NCI-H510A (cell line): ENCODE measurements around the gene XRCC6.
"Not testable (repeated sequence)": the region's sequence is repeated elsewhere in the genome, so short reads cannot be mapped to it uniquely, and the experiment has no call there.

Source experiments
- DNase-seq: peaks from one replicate; lab custom pipeline; 2025; lab: John Stamatoyannopoulos, UW

The XRCC6 gene

DNA sequence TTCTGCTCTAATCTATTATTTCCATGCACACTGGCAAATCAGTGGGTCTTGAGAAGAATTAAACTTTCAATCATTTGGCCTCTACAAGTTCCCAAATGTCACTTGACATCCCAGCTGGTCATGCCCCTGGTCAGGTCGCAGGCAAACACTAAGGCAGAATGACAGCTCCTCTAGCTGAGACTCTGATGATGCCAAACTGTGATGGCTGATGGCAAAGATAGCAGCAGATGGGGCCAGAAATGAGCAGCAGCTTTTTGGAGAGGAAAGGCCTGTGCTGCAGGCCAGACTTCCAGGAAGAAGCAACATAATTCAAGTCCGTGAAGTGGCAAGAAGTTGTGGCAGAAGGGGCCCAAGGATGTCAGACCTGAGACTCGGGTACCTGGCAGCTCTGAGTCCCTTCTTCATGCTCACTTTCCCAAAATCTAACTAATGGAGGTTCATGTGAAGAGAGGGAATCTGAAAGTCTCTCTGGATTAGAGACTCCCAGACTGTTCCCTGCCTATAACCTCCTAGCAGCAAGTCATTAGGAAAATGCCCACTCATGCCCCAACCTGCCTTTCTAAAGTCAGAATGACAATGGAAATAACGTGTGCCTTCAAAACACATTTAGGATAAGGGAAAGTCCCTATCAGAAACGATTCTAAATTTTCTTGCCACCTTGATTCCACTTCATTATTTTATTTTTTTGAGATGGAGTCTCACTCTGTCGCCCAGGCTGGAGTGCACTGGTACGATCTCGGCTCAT lies 22.0 kb upstream of the XRCC6 start:
- DNase-seq = no peak

DNA sequence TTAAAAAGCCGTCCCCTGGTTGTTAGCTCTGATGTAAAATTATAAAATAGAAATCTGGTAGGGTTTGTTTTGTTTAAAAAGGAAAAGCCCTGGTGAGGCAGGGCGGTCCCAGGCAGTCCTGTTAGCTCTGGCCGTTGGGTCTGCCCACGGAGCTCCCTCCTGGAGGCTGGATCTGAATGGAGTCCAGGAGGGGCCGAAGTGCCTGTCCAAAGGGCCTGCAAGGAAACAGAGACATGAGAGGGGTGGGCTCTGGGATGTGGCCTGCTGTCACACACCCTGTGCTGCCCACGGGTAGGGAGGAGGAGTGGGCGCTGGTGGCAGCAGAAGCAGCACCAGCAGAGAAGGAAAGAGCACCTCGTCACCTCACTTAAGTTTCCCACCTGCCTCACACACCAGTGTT lies 20.1 kb upstream of the XRCC6 start:
- no peak for DNase-seq

DNA sequence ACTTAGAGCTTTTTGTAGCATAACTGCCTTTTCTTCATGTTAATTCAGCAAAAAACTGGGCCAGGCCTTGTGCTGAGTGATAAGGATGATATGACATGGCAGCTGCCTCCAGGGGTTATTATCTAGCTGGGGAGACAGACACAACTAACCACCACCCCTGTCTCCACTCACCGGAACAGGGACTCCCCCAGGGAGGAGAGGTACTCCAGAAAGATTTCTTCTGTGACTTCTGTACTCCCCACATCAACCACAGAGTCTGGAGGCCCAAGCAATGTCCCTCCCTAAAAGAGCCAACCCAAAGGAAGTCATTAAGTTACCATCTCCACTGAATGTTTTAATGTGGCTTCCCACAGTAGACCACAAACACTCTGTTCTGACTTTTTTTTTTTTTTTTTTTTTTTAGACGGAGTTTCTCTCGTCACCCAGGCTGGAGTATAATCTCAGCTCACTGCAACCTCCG lies 17.2 kb upstream of the XRCC6 start:
- no peak for DNase-seq

DNA sequence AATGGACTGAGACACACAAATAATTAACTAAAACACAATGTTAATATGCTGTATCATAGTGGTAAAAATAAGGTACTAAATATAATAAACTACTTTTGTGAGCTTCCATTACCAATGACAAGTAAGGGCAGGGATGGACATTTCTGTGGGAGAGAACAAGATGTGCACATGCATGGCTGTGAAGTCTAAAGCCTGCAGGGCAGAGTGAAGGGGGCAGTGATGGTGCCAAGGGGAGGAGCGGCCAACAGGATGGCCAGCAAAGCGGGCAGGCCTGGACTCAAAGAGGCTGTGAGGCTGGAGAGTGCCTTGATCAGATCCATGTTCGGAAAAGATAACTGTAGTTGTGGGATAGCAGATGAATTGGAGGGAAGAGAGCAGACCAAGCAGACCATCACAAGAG lies 12.7 kb upstream of the XRCC6 start:
- DNase-seq = no peak

DNA sequence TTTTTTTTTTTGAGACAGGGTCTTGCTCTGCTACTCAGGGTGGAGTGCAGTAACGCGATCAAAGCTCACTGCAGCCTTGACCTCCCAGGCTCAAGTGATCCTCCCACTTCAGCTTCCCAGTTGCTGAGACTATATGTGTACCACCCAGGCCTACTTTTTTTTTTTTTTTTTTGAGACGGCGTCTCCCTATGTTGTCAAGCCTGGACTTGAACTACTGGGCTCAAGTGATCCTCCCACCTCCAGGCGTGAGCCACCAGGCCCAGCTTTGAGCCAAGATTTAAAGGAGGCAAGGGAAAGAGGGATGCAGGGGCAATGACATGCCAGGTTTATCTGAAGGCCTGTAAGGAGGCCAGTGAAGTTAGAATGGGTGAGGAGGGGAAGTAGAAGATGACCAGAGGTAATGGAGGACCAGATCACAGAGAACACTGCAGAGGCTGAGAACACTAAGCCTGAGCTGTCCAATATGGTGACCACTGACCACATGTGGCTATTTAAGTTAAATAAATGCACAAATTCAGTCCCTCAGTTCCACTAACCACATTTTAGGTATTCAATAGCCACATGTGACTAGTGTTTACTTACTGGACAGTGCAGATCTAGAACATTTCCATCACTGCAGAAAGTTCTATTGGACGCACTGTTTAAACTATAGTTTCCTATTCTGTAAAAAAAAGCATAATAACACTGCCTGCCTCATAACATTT lies 8.3 kb upstream of the XRCC6 start:
- DNase-seq = no peak

DNA sequence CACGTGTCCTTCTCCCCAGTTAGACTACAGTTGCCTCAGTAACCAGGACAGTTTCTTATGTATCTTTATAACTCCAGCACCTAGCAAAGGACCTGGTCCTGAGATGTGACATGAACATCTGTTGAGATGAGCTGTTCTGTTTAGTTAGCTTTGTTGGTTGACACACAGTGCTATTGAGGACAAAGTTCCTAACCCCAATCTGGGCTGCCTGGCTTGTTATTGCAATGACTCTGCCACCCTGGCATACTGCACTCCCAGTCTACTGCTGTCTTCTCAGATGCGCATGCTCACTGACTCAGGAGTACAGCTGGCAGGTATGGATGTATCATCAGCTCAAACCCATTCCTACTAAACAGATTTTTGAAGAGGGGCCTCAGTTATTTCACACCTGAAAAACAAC lies 7.6 kb upstream of the XRCC6 start:
- no peak for DNase-seq

DNA sequence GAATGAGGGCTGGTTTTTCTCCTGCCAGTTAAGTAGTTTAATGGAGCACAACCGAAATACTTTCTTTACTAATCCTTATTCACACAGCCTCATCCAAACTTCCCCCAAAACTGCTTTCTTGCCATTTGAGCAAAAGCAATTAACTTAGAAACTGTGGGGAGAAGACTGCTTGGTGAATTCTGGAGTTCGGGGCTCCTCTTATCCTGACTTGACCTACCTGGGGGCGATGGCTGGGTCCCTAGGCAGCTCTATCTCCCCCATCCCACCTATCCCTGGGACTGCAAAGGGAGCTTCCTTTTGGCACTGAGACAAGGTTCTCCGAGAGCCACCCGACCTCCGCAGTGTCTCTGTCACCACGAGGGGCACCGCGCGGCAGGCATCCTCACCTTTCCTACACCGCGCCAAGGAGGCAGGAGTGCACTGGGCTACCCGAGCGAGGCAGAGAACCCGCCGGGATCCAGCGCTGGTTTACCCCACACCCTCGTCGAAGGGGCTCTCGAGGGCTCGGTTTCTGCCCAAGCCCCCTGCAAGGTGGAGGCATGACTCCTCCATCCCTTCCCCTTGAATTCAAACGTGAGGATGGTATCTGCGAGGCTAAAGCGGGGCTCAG lies 1.0 kb upstream of the XRCC6 start:
- no peak for DNase-seq

DNA sequence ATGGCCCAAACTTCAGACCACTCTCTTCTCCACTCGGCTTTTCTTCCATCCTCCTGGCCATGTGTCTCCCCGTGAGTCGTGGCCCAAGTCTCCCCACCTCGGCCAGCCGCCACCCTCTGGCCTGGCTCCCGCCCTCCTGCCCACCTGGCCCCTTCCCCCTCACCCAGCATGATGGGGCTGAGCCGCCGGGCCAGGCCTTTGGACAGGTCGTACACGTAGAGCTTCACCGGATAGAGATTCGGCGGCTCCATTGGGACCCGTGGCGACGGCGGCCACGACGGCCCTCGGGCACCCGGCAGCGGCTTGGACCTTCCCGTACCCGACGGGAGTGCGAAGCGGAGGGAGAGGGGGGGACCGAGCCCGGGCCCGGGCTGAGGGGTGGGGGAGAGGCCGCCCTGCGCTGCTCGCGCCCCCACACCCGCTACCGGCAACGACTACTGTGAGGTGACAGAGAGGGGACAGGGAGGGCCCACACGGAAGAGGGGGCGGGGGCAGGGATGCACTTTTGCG lies 451 bp upstream of the XRCC6 start, which contains the start of gene DESI1:
Gene DESI1, minus strand, starts transcription at position 455 of the 510 bp plus-strand sequence. Its CDS starts 204 bp downstream, at position 251.
- peak; percentile 20 for DNase-seq

DNA sequence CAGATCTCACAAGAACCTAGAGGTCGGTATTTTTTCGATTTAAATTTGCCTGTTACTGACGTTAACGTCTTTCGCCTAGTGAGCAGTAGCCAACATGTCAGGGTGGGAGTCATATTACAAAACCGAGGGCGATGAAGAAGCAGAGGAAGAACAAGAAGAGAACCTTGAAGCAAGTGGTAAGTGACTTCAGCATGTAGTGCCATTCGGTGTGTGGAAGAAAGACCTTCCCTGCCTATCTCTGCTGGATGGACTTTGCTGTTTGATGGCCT lies 750 bp downstream of the XRCC6 start:
- no peak for DNase-seq

DNA sequence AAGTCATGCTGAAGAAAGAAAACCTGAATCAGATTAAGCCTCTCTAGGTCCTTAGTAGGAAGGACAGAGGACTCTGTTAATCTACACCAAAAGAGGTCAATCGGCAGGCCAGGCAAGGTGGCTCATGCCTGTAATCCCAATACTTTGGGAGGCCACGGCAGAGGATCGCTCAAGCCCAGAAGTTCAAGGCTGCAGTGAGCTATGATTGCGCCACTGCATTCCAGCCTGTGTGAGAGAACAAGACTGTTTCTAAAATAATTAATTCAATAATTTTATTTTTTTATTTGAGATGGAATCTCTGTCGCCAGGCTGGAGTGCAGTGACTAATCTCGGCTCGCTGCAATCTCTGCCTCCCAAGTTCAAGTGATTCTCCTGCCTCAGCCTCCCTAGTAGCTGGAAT lies 4.5 kb downstream of the XRCC6 start:
- no peak for DNase-seq

DNA sequence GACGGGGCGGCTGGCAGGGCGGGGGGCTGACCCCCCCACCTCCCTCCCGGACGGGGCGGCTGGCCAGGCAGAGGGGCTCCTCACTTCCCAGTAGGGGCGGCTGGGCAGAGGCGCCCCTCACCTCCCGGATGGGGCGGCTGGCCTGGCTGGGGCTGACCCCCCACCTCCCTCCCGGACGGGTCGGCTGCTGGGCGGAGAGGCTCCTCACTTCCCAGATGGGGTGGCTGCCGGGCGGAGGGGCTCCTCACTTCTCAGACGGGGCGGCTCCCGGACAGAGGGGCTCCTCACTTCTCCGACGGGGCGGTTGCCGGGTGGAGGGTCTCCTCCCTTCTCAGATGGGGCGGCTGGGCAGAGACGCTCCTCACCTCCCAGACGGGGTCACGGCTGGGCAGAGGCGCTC lies 10.0 kb downstream of the XRCC6 start:
- not testable (repeated sequence) for DNase-seq

DNA sequence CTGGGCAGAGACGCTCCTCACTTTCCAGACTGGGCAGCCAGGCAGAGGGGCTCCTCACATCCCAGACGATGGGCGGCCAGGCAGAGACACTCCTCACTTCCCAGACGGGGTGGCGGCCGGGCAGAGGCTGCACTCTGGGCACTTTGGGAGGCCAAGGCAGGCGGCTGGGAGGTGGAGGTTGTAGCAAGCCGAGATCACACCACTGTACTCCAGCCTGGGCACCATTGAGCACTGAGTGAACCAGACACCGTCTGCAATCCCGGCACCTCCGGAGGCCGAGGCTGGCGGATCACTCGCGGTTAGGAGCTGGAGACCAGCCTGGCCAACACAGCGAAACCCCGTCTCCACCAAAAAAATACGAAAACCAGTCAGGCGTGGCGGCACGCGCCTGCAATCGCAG lies 10.5 kb downstream of the XRCC6 start:
- DNase-seq = not testable (repeated sequence)

DNA sequence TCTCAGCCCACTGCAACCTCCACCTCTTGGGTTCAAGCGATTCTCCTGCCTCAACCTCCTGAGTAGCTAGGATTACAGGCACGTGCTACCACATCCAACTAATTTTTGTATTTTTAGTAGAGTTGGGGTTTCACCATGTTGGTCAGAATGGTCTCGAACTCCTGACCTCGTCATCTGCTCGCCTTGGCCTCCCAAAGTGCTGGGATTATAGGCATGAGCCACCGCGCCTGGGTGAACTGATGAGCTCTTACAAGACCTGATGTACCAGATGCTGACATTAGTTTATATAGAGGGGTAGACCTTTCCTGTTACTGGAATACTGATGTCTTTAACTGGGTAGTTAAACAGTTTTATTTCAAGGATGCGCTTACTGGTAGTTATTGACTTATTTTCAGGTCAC lies 13.5 kb downstream of the XRCC6 start:
- not testable (repeated sequence) for DNase-seq

DNA sequence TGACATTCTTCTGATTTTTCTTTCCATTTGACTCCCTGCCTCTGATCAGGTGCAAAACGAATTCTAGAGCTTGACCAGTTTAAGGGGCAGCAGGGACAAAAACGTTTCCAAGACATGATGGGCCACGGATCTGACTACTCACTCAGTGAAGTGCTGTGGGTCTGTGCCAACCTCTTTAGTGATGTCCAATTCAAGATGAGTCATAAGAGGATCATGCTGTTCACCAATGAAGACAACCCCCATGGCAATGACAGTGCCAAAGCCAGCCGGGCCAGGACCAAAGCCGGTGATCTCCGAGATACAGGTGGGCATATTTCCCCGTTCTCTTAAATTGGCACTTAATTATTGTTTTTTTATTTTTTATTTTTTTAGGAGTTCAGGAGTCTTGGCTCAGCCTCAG lies 15.4 kb downstream of the XRCC6 start:
- no peak for DNase-seq

DNA sequence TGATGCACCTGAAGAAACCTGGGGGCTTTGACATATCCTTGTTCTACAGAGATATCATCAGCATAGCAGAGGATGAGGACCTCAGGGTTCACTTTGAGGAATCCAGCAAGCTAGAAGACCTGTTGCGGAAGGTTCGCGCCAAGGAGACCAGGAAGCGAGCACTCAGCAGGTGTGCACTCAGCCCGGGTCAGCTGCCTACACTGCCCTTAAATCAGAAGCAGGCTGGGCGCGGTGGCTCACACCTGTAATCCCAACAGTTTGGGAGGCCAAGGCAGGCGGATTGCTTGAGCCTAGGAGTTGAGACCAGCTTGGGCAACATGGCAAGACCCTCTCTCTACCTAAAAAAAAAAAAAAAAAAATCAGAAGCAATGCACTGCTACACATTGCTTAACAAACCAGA lies 16.5 kb downstream of the XRCC6 start:
- DNase-seq = not testable (repeated sequence)

DNA sequence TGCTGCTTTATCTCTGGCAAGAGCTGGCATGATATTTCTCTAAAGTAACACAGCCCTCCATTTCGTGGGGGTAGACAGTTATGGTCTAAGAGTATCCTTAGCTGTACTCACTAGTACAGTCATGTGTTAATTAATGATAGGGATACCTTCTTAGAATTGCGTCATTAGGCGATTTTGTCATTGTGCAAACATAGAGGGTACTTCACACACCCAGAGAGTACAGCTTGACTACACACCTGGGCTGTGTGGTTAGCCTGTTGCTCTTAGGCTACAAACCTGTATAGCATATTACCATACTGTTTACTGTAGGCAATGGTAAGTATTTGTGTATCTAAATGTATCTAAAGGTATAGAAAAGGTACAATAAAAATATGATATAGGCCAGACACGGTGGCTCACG lies 17.0 kb downstream of the XRCC6 start:
- DNase-seq = peak; percentile 17

DNA sequence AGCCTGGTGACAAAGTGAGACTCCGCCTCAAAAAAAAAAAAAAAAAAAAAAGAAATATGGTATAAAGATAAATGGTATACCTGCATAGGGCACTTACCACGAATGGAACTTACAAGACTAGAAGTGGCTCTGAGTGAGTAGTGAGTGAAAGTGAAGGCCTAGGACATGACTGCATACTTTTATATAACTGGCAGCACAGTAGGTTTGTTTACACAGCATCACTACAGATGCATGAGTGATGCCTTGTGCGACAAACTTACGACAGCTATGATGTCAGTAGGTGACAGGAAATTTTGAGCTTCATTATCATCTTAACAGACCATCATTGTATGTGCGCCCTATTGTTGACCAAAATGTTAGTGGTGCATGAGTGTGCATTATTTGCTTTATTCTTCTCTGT lies 17.7 kb downstream of the XRCC6 start:
- no peak for DNase-seq

DNA sequence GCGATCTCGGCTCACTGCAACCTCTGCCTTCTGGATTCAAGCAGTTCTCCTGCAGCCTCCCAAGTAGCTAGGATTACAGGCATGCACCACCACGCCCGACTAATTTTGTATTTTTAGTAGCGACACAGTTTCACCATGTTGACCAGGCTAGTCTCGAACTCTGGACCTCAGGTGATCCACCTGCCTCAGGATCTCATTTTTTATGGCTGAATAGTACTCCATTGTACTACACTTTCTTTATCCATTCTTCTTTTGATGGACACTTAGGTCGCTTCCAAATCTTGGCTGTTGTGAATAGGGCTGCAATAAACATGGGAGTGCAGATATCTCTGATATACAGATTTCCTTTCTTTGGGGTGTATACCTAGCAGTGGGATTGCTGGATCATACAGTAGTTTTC lies 20.8 kb downstream of the XRCC6 start:
- no peak for DNase-seq

DNA sequence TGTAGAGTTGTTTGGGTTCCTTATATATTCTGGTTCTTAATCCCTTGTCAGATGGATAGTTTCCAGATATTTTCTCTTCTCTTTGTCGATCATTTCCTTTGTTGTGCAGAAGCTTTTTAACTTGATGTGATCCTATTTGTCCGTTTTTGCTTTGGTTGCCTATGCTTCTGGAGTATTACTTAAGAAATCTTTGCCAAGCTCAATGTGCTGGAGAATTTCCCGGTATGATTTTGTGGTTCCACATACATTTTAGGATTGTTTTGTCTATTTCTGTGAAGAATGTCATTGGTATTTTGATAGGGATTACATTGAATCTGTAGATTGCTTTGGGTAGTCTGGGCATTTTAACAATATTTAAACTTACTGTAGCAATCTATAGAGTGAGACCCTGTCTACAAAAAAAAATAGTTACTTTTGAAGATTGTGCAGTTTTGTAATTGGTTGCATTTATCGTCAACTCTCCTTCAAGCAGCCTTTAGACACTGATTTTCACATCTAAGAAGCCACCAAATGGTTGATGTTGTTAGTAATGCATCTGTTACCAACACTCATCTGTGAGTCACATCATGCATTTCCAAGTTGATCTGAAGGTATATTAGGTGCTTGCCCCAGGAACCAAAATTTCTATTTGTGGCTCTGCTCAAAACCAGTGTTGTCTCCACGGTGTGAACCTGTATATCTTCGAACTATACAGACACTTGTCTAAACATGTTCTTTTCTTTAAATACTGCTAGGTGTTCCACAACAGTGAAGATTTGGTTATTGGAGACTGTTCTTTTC lies 21.4 kb downstream of the XRCC6 start:
- no peak for DNase-seq

DNA sequence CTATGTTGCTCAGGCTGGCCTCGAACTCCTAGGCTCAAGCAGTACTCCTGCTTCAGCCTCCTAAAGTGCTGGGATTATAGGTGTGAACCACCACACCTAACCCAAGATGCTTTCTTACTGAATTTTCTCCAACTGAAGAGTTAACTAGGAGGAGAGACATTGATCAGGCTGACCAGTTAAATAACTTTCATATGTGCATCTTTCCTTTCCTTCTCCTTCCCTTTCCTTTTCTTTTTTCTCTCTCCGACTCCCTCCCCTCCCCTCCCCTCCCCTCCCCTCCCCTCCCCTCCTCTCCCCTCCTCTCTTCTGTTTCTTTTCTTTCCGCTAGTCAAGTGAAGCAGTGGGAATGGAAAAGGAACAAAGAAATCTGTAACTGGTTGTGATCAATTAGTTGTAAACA lies 26.7 kb downstream of the XRCC6 start:
- DNase-seq = no peak

DNA sequence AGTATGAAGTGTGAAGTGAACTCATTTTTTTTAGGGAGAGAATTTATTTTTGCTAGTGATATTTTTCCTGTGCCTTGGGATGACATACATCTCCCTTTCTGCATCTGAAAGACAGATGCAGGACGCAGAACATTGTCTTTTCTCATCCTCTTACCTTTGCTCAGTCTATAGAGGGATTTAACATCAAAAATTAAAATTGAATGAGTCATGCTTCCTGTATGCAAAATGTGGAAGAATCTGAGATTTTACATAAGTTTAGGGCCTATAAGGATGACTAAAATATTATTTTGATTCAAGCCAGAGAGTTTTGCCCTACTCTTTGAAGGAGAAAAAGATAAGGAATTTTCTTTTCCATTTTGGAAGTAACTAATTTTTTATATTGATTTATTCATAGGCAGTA lies 27.3 kb downstream of the XRCC6 start:
- DNase-seq = no peak

DNA sequence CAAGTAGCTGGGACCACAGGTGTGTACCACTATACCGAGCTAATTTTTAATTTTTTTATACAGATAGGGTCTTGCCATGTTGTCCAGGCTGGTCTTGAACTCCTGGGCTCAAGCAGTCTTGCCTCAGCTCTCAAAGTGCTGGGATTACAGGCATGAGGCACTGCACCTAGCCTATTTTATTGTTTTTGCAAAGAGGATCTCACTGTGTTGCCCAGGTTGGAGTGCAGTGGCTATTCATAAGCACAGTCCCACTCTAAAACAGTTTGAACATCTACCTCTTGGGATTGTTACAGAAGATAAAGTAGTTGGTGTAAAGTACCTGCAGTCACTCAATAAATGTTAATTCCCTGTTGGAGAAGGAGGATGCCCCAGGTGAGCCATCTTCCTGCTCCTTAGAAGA lies 29.1 kb downstream of the XRCC6 start:
- no peak for DNase-seq
